LHCN-M2 (cell line): ENCODE data around the gene FCHSD1. TPM values are rescaled to one million over a fixed set of nuclear protein-coding genes. Genes with fewer than 3 reads are reported as not detected.

ENCODE experiments used
- DNase-seq: peaks from one replicate; pipeline ENCODE4 v3.0.0-alpha.2; 2012; ENCODE audit warnings: low read depth
- total RNA-seq: library from RNA; depleted of rRNA; stranded (reverse); fragments of >200 nt; gene quantifications from 2 replicates; pipeline ENCODE4 v1.2.3, GENCODE V29; 2014

The FCHSD1 gene
- total RNA-seq, 1 experiment from 2014 or later = 10.1 TPM

DNA sequence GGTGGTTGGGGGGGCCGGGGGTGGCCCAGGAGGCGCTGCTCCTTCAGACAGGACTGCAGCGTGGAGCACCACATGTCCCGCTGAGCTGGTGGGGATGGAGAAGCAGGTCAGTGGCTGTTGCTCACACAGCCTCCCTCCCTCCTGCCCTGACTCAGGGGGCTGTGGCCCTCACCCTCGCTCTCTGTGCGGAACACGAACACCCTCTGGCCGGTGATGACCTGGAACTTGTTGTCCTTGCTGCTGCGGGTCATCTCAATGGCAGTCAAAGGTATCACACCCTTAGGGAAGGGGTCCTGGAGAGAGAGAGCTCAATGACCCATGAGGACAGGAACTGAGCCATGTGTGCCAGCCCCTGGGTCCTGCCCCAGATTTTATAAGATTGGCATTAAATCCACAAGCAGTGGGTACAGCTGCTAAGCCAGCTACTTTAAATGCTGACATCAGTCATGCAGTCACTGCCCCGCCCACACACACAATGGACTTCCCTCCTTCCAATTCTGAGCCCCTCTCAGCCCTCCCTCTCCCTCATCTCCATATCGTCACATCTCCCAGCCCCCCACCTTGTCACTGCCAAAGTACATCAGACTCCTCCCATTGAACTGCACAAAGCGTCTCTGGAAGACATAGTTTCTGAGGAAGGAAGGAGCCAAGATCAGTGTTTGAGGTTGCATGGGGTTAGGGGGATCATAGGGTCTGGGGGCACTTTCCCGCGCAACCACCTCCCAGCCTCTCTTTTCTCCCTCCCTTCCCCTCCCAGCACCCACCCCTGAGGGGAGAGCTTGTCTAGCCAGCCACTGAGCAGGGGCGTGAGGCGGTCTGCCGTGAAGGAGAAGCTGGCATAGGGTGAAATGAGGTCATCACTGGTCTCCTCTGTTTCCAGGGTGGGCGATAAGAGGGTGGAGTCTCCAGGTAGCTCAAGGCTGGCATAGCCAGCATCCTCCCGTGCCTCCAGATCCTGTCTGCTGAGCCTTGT is 21.9 kb upstream of the FCHSD1 start:
- no peak for DNase-seq

DNA sequence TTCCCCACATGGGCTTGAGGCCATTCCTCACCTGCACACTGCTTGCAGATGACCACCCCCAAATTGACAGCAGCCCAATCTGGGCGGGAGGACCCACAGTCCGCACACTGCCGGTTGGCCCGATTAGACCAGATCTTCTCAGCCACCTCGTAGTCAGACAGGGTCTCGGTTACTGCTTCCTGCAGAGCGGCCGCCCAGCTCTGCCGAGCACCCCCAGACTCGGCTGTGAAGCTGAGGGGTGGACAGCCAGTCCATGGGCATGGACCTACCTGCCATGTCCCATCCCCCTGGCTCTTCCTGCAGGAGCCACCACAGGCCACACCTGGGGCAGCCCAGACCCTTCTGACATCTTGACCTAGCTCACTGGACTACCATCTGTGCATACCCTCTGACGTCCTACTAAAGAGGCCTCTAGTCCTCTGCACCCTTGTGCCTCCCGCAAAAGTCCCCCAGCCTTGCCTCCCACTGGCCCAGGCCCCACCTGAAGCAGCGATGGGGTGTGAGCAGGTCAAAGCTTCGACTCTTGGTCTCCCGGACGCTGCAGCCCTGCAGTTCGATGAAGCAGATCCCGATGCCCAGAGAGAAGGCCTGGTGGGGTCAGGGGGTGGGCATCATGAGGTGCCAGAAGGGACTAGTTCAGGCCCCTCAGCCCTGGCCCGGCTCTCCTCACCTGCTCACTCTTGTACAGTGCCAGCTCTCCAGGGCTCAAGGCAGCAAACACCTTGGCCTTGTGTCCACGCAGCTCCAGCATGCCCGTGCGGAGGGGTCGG is 21.0 kb upstream of the FCHSD1 start:
- no peak for DNase-seq

- no peak for DNase-seq
Observed at GRCh38 chr5:141669520-141669919, 18.3 kb upstream of the FCHSD1 start.

DNA sequence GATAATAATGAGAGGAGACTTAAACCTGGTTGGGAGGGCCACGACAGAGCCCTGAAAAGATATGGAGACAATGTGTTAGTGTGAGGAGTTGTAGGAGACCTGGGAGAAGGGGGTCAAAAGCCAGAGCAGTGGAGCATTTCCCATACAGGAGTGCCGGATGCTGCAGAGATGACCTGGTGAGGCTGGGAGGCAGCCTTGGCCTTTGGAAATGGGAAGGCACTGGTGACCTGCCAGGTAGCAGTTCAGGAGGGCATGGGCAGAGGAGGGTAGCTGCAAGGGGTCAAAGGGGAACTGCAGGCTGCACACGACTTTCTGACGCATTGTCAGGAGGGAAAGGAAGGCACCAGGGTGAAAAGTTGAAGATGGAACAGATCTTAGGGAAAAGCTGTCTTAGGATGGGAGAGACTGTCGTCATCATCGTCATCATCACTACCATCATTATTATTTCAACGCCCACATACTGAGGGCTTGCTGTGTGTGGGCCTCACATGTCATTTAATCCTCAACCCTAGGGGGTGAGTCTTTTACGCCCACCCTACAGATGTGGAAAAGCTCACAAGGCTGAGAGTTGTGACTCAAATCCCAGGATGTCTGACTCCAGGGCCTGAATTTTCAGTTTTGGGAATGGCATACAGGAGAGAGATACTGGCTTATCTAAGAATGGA is 17.5 kb upstream of the FCHSD1 start:
- DNase-seq = no peak

DNA sequence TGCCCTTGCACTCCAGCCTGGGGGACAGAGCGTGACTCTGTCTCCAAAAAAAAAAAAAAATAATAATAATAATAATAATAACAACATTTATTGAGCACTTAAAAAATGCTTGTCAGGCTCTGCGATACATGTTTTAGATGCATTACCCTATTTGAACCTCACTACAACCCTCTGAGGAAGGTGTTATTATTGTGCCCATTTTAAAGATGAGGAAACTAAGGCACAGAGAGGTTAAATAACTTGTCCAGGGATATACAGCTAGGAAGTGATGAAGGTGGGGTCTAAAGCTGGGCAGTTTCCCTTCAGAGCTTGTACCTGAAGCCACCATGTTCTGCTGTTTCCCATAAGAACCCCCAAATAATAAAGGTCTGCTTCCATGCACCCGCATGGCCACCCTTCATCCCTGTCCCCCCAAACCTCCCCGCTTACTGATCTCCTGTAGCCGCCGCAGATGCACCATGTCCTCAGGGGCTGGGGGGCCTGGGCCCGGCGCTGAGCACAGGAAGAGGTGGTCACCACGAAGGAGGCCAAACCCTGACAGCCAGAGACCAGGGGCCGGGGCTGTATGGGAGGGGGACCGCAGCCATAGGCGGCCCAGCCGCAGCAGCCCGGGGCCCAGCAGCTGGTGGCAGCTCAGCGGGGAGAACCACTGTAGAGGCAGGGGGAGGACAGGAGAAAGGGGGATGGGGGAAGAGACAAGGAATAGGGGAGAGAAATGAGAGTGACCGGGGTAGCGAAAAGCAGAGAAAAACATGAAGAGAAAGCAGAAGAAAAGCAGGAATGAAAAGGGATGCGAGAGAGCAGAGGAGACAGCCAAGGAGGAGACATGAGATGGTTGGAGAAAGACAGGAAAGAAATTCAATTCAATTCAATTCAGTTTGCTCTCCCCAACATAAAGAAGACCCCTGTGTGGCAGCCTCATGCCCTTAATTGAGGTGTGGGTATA is 15.1 kb upstream of the FCHSD1 start:
- DNase-seq = no peak

GRCh38 chr5:141664733-141665461 is 13.7 kb upstream of the FCHSD1 start:
- peak; percentile 53 for DNase-seq

- no peak for DNase-seq
Observed at GRCh38 chr5:141663506-141663905, 12.3 kb upstream of the FCHSD1 start.

GRCh38 chr5:141662028-141662427 is 10.8 kb upstream of the FCHSD1 start:
- no peak for DNase-seq

DNA sequence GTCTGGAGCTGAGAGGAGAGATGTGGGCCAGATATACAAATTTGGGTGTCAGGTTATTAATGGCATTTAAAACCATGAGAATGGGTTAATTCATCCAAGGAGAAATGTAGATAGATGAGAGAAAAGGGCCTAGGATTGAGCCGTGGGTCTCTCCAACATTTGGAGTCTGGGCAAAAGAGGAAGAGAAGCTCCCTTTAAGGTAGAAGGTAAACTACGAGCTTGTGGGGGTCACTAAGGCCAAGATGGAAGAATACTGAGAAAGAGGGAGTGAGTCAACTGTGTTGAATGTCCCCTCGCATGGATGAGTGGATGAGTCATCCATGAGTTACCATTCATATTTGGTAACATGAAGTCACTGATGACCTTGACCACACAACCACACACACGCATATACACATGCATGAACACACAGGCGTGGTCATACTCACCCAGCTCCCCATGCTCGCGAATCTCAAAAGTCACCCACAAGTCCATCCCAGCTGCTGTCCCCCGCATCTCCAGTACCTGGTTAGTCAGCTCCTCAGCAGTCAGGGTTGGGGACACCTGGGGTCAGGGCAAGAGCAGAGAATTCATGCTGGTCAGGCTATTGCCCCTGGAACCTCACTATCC is 6.8 kb upstream of the FCHSD1 start:
- DNase-seq = peak; percentile 92

DNA sequence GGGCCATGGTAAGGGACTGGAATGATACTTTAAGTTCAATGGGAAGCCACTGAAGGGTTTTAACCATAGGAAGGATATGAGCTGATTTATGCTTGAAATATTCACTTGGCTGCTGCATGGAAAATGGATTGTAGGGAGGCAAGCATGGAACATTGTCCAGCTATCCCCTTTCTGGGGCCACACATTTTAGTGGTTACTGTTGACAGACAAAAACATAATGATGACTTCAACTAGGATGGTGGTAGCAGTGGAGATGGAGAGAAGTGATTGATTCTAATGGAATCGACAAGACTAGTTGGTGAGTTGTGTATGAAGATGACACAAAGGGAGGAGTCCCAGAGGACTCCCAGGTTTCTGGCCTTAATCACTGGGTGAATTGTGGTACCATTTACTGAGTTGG is 6.2 kb upstream of the FCHSD1 start:
- no peak for DNase-seq

DNA sequence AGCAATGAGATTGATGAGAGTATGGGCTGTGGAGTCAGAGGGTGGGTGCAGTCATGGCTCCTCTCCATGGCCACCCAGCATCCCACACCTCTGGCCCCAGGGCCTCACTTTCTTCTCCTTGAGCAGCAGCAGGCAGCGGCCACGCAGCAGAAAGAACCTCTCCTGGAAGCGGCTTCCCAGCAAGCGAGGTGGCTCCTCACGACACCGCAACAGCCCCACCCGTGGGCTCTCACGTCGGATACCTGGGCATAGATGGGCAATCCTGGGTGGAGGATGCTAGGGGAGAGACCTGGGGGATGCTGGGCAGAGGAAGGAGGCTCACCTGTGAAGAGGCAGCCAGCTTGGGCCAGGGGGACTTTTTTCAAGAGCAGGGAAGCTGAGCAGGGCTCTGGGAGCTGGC is 5.2 kb upstream of the FCHSD1 start:
- DNase-seq = no peak

- DNase-seq = no peak
Observed at GRCh38 chr5:141655020-141655419, 3.8 kb upstream of the FCHSD1 start.

- DNase-seq = peak; percentile 59
Observed at GRCh38 chr5:141654298-141654697, 3.1 kb upstream of the FCHSD1 start.

DNA sequence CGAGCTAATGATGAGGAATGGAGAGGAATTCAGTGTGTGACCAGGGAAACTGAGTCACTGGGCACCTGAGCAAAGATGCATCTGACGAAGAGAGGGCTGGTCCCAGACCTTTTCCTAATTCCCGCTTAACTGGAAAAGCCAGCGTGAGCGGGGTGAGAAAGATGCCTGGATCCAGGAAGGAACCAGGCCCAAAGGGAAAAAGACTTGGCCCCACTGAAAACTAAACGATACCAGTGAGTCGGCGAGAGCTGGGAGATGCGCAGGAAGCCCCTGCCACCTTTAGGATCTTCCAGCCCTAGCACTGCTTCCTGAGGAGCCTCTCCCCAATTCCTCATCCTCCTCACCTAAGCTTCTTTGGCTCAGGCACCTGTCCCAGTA is 499 bp upstream of the FCHSD1 start:
- DNase-seq = no peak

- DNase-seq = no peak
Observed at GRCh38 chr5:141649972-141650371, 1.2 kb downstream of the FCHSD1 start.

GRCh38 chr5:141649056-141649688 is 2.0 kb downstream of the FCHSD1 start:
- no peak for DNase-seq

DNA sequence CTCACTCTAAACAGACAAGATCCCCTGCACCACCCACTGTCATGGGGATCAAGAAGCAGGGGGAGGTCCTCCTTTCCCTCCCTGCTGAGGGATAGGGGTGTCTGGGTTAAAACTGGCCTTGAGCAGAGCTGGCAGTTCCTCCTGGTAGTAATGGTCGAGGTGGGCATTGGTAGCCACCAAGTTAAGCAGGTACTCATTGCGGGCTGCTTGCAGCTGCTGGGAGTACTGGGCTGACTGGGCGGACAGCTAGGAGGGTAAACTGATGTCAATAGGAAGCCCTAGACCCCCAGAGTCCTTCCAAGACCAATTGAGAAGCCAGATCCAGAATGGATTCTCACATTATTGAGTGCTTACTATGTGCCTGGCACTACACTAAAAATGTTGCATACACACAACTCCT is 3.4 kb downstream of the FCHSD1 start:
- DNase-seq = no peak

DNA sequence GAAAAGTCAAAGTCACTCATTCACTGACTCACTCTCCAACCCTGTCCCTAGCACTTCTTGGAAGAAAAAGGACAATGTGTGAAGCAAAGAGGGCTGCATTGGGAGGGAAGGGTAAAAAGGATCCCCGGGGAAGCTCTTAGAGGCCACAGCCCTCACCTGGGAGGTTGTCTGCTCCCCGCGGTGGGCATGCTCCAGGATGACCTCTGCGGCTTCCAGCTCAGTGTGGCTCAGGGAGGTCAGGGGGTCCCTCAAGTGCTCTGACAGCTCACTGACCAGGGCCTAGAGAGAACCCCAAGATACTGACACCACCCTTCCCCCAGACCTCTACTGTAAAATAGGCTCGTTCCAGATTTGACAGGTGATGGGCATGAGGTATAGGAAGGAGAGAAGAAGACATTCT is 4.0 kb downstream of the FCHSD1 start:
- no peak for DNase-seq

GRCh38 chr5:141646026-141646425 is 5.2 kb downstream of the FCHSD1 start:
- no peak for DNase-seq
